K562 (cell line): Measurements from ENCODE around the gene PLEKHH3. TPM values are rescaled to one million over a fixed set of nuclear protein-coding genes. Genes with fewer than 3 reads are reported as not detected.
A peak's percentile ranks its signal among the peaks of the same experiment; 100 is the strongest.

Experiments
- BCLAF1 ChIP-seq, 2 experiments: fragments of 450-650 bp in 1 of 2; IDR thresholded peaks; 2 replicates each; pipeline ENCODE4 v1.6.1; 2011 to 2017; ENCODE audit warnings: low read depth in 2 of 2, antibody characterized with exemption in 1 of 2, borderline replicate concordance in 1 of 2, low read length in 1 of 2, mild to moderate bottlenecking in 1 of 2, mixed read lengths in 1 of 2; ENCODE audit not compliant: control insufficient read depth in 1 of 2
- DLX4 ChIP-seq: fragments of 250-450 bp; sonication (Bioruptor Pico); IDR thresholded peaks from 2 replicates; pipeline ENCODE4 v1.6.1; 2021; ENCODE audit warnings: mild to moderate bottlenecking
- ERF ChIP-seq: fragments of 450-650 bp; formaldehyde crosslinking; IDR thresholded peaks from 2 replicates; pipeline ENCODE4 v1.4.0; 2020; ENCODE audit warnings: mild to moderate bottlenecking, mixed read lengths
- ESRRB ChIP-seq: fragments of 250-450 bp; sonication (Bioruptor Pico); IDR thresholded peaks from 2 replicates; pipeline ENCODE4 v1.5.0; 2020; ENCODE audit warnings: mild to moderate bottlenecking, moderate library complexity, borderline replicate concordance
- HCFC1 ChIP-seq: IDR thresholded peaks from 2 replicates; pipeline ENCODE4 v1.6.1; 2012; ENCODE audit warnings: low read depth, low read length, improper control_type of control experiment
- HNRNPL ChIP-seq: fragments of 200-400 bp; formaldehyde crosslinking; IDR thresholded peaks from 2 replicates; pipeline ENCODE4 v1.6.1; 2017; ENCODE audit warnings: low read depth, mild to moderate bottlenecking, low read length
- L3MBTL2 ChIP-seq: fragments of 450-650 bp; IDR thresholded peaks from 2 replicates; pipeline ENCODE4 v1.6.1; 2016; ENCODE audit warnings: mild to moderate bottlenecking, moderate library complexity
- MBD1 ChIP-seq: fragments of 250-450 bp; sonication (Bioruptor Pico); IDR thresholded peaks from 2 replicates; pipeline ENCODE4 v1.8.0; 2022; ENCODE audit warnings: inconsistent platforms
- MEIS2 ChIP-seq: fragments of 450-650 bp; IDR thresholded peaks from 2 replicates; pipeline ENCODE4 v1.6.1; 2014; ENCODE audit warnings: mild to moderate bottlenecking; ENCODE audit not compliant: partially characterized antibody
- MTA1 ChIP-seq: fragments of 450-650 bp; IDR thresholded peaks from 2 replicates; pipeline ENCODE4 v1.6.1; 2017; ENCODE audit warnings: borderline replicate concordance
- MYC ChIP-seq, 2 experiments: fragments of 250-450 bp in 1 of 2; sonication (Bioruptor Pico) in 1 of 2; IDR thresholded peaks; 2 replicates each; pipeline versions ENCODE4 v1.5.1 to v1.6.1; 2012 to 2021; ENCODE audit warnings: low read depth in 2 of 2, borderline replicate concordance in 1 of 2, improper control_type of control experiment in 1 of 2, low read length in 1 of 2, mild to moderate bottlenecking in 1 of 2, moderate library complexity in 1 of 2
- PRDM10 ChIP-seq: fragments of 450-650 bp; IDR thresholded peaks from 2 replicates; pipeline ENCODE4 v1.6.1; 2018; ENCODE audit not compliant: partially characterized antibody
- SMC3 ChIP-seq: conservative IDR thresholded peaks from 2 replicates; pipeline ENCODE4 v1.6.1; 2011; ENCODE audit warnings: low read depth, low read length, improper control_type of control experiment; ENCODE audit not compliant: insufficient read depth
- TFAM ChIP-seq: fragments of 250-450 bp; sonication (Bioruptor Pico); conservative IDR thresholded peaks from 2 replicates; pipeline ENCODE4 v1.5.0; 2021; ENCODE audit warnings: mild to moderate bottlenecking, moderate library complexity
- ZFX ChIP-seq: sonication (generic); formaldehyde crosslinking; IDR thresholded peaks from 2 replicates; pipeline ENCODE4 v1.8.0; 2022; ENCODE audit warnings: mild to moderate bottlenecking, missing genetic modification reagents, moderate library complexity
- ZNF224 ChIP-seq: sonication (generic); formaldehyde crosslinking; IDR thresholded peaks from 2 replicates; pipeline ENCODE4 v1.8.0; 2022; ENCODE audit warnings: mild to moderate bottlenecking, missing genetic modification reagents
- ZNF24 ChIP-seq: fragments of 450-650 bp; IDR thresholded peaks from 2 replicates; pipeline ENCODE4 v1.6.1; 2016
- ZNF766 ChIP-seq: fragments of 200-800 bp; sonication (Bioruptor generic); conservative IDR thresholded peaks from 2 replicates; pipeline ENCODE4 v1.6.1; 2016; ENCODE audit warnings: missing genetic modification characterization, missing compliant biosample characterization
- ZNF780A ChIP-seq: fragments of 250-450 bp; sonication (Bioruptor Pico); IDR thresholded peaks from 2 replicates; pipeline ENCODE4 v1.5.0; 2021; ENCODE audit warnings: mild to moderate bottlenecking
- polyA plus RNA-seq, 8 experiments: library from polyadenylated mRNA; depleted of rRNA in 4 of 8; stranded (reverse) in 5 of 8; unstranded in 3 of 8; fragments of >200 nt; fragmentation: Nextera tagmentation in 2 of 8; fragmentation: Illumina TruSeq in 1 of 8; extraction: Ambion mirVana in 2 of 8; extraction: Trizol in 1 of 8; gene quantifications; 2 replicates each; pipeline versions ENCODE4 v1.2.1 to v1.2.3, GENCODE V29; 2011 to 2014; ENCODE audit warnings: inconsistent platforms in 1 of 8, missing spikeins in 1 of 8
- total RNA-seq, 7 experiments: library from RNA; depleted of rRNA in 6 of 7; stranded (reverse); fragments of >200 nt in 6 of 7; fragmentation: Illumina TruSeq in 2 of 7; extraction: Trizol in 2 of 7; gene quantifications; 2 replicates each; pipeline versions ENCODE4 v1.2.1 to v1.2.3, GENCODE V29; 2011 to 2021; ENCODE audit warnings: low replicate concordance in 1 of 7

PLEKHH3 gene
- total and polyA plus RNA-seq, 9 of the 15 experiments (the other 6 are each of a cell fraction or from before 2014, with no cell fraction given) = 0.58 to 34.5 (median 5.0) TPM

GRCh38 chr17:42618442-42619150 lies 58.2 kb downstream of the PLEKHH3 start (continued):
- no peak for TF ChIP-seq BCLAF1 (IDR thresholded peaks at IDR 0.05; ENCODE audit: borderline replicate concordance in 1 of 2, control insufficient read depth in 1 of 2, low read depth in 2 of 2, low read length in 1 of 2)
- no peak for TF ChIP-seq MBD1 (CRISPR knock-in tag)
- no peak for TF ChIP-seq ERF (CRISPR knock-in tag)
- no peak for TF ChIP-seq ZNF780A (CRISPR knock-in tag)
- no peak for TF ChIP-seq ZNF224 (CRISPR knock-in tag)
- TF ChIP-seq ESRRB (CRISPR knock-in tag) = no peak
- 0 out of 2 replicates have a peak, but pooled peaks have one; percentile 30 for TF ChIP-seq MYC (IDR thresholded peaks at IDR 0.05; ENCODE audit: low read depth, low read length)
- TF ChIP-seq MYC (CRISPR knock-in tag; IDR thresholded peaks at IDR 0.05; ENCODE audit: borderline replicate concordance, low read depth) = no peak
- TF ChIP-seq L3MBTL2 = peak; percentile 37; the same call in 1 of the 2 replicates
- no peak for TF ChIP-seq ZNF24
- no peak for TF ChIP-seq HNRNPL
- peak; percentile 81 for TF ChIP-seq PRDM10
- 0 out of 2 replicates have a peak, but pooled peaks have one; percentile 22 for TF ChIP-seq ZFX (CRISPR knock-in tag)
- TF ChIP-seq MTA1 = no peak
- TF ChIP-seq SMC3 = 0 out of 2 replicates have a peak, but pooled peaks have one; percentile 17
- no peak for TF ChIP-seq ZNF766 (CRISPR knock-in tag)
- TF ChIP-seq DLX4 (CRISPR knock-in tag) = no peak
- no peak for TF ChIP-seq HCFC1
- peak; percentile 28 for TF ChIP-seq MEIS2
- no peak for TF ChIP-seq TFAM
